SJCRH30 (cell line): ENCODE results near the gene TTLL1. TPM values are rescaled to one million over a fixed set of nuclear protein-coding genes. Genes with fewer than 3 reads are reported as not detected.
"Not testable (repeated sequence)": the region's sequence is repeated elsewhere in the genome, so short reads cannot be mapped to it uniquely, and the experiment has no call there.

Experiments used
- DNase-seq, 2 experiments: peaks; one replicate each; pipeline ENCODE4 v3.0.0-alpha.2; 2015 to 2020
- H3K27ac ChIP-seq: fragments of 250-450 bp; sonication (Bioruptor Pico); 2 replicates; pipeline ENCODE4 v1.5.1; 2020; ENCODE audit warnings: mild to moderate bottlenecking, moderate library complexity
- H3K27me3 ChIP-seq: fragments of 250-450 bp; sonication (Bioruptor Pico); 2 replicates; pipeline ENCODE4 v1.5.1; 2020; ENCODE audit warnings: mild to moderate bottlenecking, moderate library complexity
- H3K36me3 ChIP-seq: fragments of 250-450 bp; sonication (Bioruptor Pico); 2 replicates; pipeline ENCODE4 v1.5.1; 2020; ENCODE audit warnings: mild to moderate bottlenecking, moderate library complexity
- H3K4me1 ChIP-seq: fragments of 250-450 bp; sonication (Bioruptor Pico); 2 replicates; pipeline ENCODE4 v1.5.1; 2020; ENCODE audit warnings: mild to moderate bottlenecking, moderate library complexity
- H3K4me3 ChIP-seq: fragments of 250-450 bp; sonication (Bioruptor Pico); 2 replicates; pipeline ENCODE4 v1.5.1; 2020; ENCODE audit warnings: mild to moderate bottlenecking, moderate library complexity
- H3K9me3 ChIP-seq: fragments of 250-450 bp; sonication (Bioruptor Pico); replicated peaks from 2 replicates; pipeline ENCODE4 v1.5.1; 2020; ENCODE audit warnings: mild to moderate bottlenecking, moderate library complexity
- total RNA-seq: library from RNA; depleted of rRNA; stranded (reverse); fragments of >200 nt; shearing (Covaris generic); gene quantifications from 2 replicates; pipeline ENCODE4 v1.2.3, GENCODE V29; 2014

Gene TTLL1
- total RNA-seq, 1 experiment from 2014 or later, result 2.8 TPM

DNA sequence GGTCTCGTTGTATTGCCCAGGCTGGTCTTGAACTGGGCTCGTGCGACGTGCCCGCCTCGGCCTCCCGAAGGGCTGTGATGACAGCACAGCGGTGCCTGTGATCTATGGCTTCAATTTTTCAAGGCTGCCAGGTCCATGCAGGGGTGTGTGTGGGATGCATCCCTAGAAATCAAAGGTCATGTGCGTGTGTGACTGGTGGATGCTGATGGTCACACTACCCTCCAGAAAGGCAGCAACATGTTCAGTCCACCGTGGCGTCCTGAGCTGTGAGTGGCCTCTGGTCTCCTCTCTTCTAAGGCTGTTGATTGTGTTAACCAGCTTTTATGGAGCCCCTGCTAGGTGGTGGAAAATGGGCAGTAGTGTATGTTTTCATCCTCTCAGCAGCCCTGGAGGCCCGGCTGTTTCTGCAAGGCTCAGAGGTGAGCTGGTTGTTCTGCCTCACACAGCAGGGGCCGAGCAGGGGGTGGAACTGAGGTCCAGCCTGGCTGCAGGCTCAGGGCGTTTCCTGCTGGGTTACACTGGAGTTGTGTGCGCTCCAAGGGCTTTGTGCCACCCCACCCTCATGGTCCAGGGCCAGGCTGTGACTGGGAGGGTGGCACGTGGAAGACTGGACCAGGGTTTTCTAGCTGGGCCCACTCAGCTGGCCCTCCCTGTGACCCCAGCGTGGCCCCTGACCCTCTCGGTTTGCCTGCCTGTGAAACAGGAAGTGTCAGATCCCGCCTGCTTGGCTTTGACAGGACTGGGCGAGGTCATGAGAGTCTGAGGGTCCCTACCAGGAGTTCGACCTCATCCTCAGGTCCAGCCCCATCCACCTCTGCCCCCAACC is 29.0 kb upstream of the TTLL1 start:
- H3K4me3 ChIP-seq, result no peak overlapping the region

DNA sequence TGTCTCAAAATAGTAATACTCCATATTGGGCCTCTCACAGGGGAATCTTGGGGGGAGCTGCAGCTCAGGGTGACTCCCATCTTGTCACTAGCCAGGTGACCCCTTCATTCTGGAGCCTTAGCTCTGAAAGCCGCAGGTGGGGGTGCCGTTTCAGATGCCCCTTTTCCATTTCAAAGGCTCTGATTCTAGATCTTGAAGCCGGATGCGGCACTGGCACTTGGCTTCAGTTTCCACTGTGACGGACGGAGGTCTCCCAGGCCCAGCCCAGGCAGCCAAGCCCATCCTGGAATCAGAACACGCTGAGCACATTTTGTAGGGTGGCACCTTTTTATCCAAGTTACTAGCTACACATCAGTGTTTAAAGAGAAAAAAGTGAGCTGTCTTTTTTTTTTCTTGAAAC is 27.7 kb upstream of the TTLL1 start:
- no peaks in the 10 kb centered on the region for H3K9me3 ChIP-seq
- peaks cover 21% of the 10 kb centered on the region for H3K27me3 ChIP-seq
- H3K4me1 ChIP-seq, result no peaks in the 10 kb centered on the region
- H3K4me3 ChIP-seq, result no peak overlapping the region
- H3K27ac ChIP-seq, result no peak overlapping the region
- no peak for DNase-seq
- H3K36me3 ChIP-seq, result no peaks in the 10 kb centered on the region

More for the DNA sequence above, 29.0 kb upstream of the TTLL1 start:
- H3K27me3 ChIP-seq, result peaks cover 10% of the 10 kb centered on the region; the same call in 1 of the 2 replicates
- H3K9me3 ChIP-seq, result no peaks in the 10 kb centered on the region
- H3K36me3 ChIP-seq, result no peaks in the 10 kb centered on the region
- no peaks in the 10 kb centered on the region for H3K4me1 ChIP-seq
- H3K27ac ChIP-seq, result no peak overlapping the region
- DNase-seq, result no peak

DNA sequence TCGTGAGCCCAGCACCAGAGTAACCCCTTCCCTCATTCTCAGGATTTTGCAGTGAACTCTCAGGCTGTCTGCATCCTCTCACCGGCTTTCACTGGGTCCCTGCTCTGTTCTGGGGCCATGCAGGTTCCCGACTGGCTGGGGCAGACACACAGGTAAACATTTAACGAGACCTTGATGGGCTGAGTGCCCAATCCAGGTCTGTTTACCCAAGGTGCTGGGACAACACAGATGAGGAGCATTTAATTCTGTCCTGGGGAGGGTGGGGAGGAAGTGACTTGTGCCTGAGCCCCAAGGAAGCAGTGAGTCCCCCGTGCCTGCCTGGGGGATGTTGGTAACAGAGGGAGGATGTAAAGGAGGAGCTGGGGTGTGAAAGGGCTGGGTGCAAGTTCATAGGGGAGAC is 25.8 kb upstream of the TTLL1 start:
- no peaks in the 10 kb centered on the region for H3K9me3 ChIP-seq
- DNase-seq, result no peak
- no peaks in the 10 kb centered on the region for H3K36me3 ChIP-seq
- H3K4me3 ChIP-seq, result no peak overlapping the region
- H3K27me3 ChIP-seq, result peaks cover 34% of the 10 kb centered on the region
- H3K4me1 ChIP-seq, result peaks cover 4% of the 10 kb centered on the region; the same call in 1 of the 2 replicates
- H3K27ac ChIP-seq, result no peak overlapping the region

DNA sequence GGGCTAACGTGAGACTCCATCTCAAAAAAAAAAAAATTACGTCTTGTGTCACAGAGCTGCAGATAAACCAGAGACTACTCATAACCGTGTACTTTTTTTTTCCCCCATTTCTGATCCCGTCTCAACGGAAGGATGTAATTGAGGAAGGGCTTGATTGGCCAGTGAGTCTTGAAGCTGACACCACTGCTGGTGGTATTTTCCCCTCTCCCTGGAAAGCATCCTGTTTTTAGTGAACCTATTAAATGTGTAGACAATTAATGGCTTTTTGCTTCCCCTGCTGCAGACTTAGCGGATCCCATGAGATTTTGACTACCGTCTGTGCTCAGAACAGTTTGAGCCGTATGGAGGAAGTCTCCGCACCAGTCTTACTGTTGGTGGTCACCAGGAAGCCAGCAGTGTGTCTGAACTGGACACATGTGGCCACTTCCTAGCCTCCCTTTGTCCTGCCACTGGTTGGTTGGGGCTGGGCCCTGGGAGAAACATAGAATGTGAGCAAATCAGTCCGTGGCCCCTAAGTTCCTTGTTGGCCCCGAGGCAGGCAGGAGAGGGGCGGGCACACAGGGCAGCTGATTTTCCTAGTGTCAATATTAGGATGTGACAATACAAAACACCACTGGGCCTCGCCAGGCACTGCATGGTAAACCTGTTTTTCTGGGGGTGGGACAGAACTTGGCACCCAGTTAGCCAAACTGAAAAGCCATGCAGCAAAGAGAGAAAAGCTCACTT is 24.5 kb upstream of the TTLL1 start:
- H3K4me1 ChIP-seq, result peaks cover 4% of the 10 kb centered on the region; the same call in 1 of the 2 replicates
- no peaks in the 10 kb centered on the region for H3K9me3 ChIP-seq
- H3K27me3 ChIP-seq, result peaks cover 44% of the 10 kb centered on the region
- DNase-seq, result no peak
- no peaks in the 10 kb centered on the region for H3K36me3 ChIP-seq
- no peak overlapping the region for H3K4me3 ChIP-seq
- no peak overlapping the region for H3K27ac ChIP-seq

DNA sequence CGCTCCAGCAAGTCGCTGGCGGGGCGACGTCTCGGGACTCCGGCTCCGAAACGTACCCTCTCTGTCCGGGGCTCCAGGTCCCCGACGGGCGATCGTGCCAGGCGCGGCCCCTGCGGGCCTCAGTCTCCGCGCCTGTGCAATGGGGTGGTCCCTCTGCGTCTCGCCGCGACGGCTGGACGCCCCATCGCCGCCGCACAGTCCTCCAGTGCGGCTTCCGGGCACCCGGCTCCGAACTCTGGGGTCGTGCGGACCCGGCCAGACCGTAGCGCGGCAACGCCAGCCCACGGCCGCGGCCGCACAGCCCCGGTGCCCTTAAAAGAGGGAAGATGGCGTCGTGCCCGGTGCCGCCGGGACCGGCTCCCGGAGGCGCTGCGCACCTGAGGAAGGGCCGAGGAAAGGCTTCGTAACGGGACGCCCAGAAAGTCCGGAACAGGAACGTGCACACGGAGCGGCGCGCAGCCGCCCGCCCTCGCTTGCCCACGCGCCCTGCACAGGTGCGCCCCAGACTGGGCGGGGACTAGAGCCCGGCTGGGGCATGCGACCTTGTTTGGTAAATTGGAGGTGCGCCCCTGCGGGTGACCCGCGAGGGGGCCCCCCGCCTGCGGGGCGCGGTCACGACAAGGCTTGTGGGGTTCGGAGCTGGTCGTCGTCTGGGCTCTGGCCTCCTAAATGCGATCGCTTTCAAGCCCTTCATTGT is 21.9 kb upstream of the TTLL1 start:
- peaks cover 51% of the 10 kb centered on the region for H3K27me3 ChIP-seq
- H3K9me3 ChIP-seq, result no peaks in the 10 kb centered on the region
- H3K4me3 ChIP-seq, result peak overlapping the region; percentile 38
- H3K36me3 ChIP-seq, result no peaks in the 10 kb centered on the region
- no peak overlapping the region for H3K27ac ChIP-seq
- no peak for DNase-seq
- H3K4me1 ChIP-seq, result peaks cover 4% of the 10 kb centered on the region; the same call in 1 of the 2 replicates

DNA sequence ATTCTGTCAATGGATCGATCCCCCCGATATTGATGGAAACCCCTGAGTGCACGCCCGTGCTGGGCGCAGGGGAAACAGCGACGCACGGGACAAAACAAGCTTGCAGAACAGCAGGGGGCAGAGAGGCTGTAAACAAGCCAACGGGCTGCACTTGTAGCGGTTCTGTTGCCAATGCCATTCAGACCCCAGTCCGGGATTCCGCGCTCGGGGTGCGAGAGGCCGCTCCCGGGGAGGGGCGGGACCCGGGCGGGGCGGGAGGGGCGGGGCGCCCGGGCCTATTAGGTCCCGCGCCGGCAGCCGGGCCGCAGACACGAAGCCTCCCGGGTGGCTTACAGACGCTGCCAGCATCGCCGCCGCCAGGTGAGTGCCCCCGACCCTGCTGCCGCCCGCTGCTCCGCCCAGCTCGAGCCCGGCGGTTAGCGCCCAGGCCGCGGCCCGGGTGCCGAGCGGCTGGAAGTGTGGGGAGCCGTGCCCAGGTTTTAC is 21.3 kb upstream of the TTLL1 start, which contains the start of gene BIK:
TSS of gene BIK (plus strand) at position 307 of the 483 bp plus-strand sequence. CDS start 13,273 bp downstream, outside the sequence.
- peak; percentile 48 to 57 for DNase-seq
- Histone ChIP-seq H3K9me3 (no peaks in the 10 kb centered on the region), H3K27me3 (peaks cover 51% of the 10 kb centered on the region)

DNA sequence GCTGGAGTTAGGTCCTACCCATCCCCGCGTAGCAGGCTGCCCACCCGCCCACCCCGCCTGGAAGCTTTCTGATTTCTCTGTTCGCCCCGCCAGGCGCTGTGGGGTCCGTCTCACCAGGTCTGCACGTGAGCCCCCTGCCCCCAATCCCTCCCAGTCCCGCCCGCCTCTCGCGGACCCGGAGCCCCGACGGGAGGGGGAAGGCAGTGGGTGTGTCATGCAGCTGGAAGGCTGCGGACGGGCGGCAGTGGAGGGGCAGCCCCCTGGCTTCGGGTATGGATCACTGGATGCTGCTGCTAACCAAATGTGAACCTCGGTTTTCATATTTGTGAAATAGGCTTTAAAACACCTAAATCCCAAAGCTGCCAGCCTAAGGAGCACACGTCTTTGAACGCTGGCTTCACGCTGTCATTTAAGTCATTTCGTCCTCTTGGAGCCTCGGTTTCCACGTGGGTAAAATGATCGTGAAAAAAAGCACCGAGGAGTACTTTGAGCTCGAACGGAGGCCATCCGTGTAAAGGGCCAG is 20.8 kb upstream of the TTLL1 start:
- no peak for DNase-seq
- no peak overlapping the region for H3K27ac ChIP-seq
- H3K4me1 ChIP-seq, result peaks cover 4% of the 10 kb centered on the region; the same call in 1 of the 2 replicates
- H3K9me3 ChIP-seq, result no peaks in the 10 kb centered on the region
- peaks cover 54% of the 10 kb centered on the region for H3K27me3 ChIP-seq
- H3K4me3 ChIP-seq, result peak overlapping the region; percentile 38
- H3K36me3 ChIP-seq, result no peaks in the 10 kb centered on the region

More for the DNA sequence above, 21.3 kb upstream of the TTLL1 start, which contains the start of gene BIK:
- H3K36me3 ChIP-seq, result no peaks in the 10 kb centered on the region
- H3K4me3 ChIP-seq, result peak within 1 kb of the TSS; percentile 38
- no peak within 1 kb of the TSS for H3K27ac ChIP-seq
- peaks cover 4% of the 10 kb centered on the region; the same call in 1 of the 2 replicates for H3K4me1 ChIP-seq

DNA sequence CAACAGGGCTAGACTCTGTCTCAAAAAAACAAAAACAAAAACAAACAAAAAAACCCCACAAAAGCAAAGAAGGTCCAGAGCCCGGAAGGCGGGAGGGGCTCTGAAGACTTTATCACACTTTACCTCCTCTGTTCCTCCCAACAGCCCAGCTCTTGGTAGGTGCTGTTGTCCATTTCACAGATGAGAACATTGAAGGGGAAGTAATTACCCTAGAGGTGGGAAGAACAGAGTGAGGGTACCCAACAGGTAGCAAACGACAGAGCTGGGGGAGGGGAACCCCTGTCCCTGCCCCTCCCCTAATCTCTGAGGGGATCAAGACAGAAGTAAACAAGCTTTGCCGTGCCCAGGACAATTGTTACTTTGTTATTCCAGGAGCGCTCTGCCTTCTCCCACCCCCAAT is 20.3 kb upstream of the TTLL1 start:
- Histone ChIP-seq H3K36me3 (no peaks in the 10 kb centered on the region), H3K9me3 (no peaks in the 10 kb centered on the region), H3K27me3 (peaks cover 52% of the 10 kb centered on the region), H3K4me1 (peaks cover 4% of the 10 kb centered on the region; the same call in 1 of the 2 replicates), H3K27ac (no peak overlapping the region), H3K4me3 (no peak overlapping the region)
- DNase-seq, result no peak

DNA sequence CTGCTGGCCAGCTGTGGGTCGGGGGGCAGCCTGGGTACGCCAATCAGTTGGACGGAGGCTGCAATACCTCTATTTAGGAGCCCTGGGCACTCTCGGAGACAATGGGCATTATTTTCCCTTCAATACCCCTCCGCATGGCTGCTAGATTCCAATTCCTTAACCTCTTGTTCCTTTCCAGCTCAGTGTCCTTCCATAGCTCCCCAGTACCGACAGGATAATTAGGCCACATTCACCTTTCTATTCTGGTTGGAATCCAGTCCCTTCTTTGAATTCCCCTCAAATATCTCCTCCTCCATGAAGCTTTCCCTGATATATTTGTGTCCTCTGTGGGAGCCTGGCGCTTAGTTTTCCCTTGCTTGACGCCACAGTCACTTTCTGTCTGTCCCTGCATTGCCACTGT is 17.1 kb upstream of the TTLL1 start:
- Histone ChIP-seq H3K27ac (no peak overlapping the region), H3K36me3 (no peaks in the 10 kb centered on the region), H3K4me3 (no peak overlapping the region), H3K9me3 (no peaks in the 10 kb centered on the region), H3K4me1 (peaks cover 4% of the 10 kb centered on the region; the same call in 1 of the 2 replicates), H3K27me3 (peaks cover 31% of the 10 kb centered on the region)
- DNase-seq, result no peak

DNA sequence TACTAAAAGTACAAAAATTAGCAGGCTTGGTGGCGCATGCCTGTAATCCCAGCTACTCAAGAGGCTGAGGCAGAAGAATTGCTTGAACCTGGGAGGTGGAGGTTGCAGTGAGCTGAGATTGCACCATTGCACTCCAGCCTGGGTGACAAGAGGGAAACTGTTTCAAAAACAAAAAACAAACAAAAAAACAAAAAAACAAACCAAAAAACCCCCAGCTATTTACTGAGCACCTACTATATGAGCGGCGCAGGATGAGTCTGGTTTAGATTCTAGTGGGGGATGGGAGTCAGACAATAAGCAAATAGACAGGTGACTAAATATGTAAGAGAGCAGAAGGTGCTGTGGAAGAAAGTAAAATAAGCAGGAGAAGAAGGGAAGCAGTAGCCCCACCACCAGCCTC is 15.8 kb upstream of the TTLL1 start:
- not testable (repeated sequence) for H3K4me3 ChIP-seq, H3K4me1 ChIP-seq, H3K9me3 ChIP-seq, H3K27ac ChIP-seq, H3K36me3 ChIP-seq, DNase-seq
- peaks cover 24% of the 10 kb centered on the region for H3K27me3 ChIP-seq

DNA sequence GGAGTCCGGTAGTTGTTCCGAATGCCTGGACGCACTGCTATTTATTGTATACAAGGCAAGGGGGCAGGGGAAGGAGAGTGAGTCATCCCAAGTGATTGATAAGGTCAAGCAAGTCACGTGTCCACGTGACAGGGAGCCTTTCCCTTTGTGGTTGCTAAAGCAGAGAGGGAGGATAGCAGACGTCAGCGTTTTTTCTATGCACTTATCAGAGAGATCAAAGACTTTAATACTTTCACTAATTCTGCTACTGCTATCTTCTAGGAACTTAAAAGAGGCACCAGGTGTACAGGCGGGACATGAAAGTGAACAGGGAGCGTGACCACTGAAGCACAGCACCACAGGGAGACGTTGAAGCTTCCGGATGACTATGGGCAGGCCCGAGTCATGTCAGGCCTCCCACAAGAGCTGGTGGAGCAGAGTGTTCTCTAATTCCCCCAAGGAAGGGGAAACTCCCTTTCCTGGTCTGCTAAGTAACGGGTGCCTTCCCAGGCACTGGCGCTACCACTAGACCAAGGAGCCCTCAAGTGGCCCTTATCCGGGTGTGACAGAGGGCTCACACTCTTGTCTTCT is 14.9 kb upstream of the TTLL1 start:
- not testable (repeated sequence) for H3K36me3 ChIP-seq, H3K9me3 ChIP-seq, DNase-seq, H3K4me3 ChIP-seq, H3K27ac ChIP-seq, H3K4me1 ChIP-seq
- H3K27me3 ChIP-seq, result peaks cover 18% of the 10 kb centered on the region

DNA sequence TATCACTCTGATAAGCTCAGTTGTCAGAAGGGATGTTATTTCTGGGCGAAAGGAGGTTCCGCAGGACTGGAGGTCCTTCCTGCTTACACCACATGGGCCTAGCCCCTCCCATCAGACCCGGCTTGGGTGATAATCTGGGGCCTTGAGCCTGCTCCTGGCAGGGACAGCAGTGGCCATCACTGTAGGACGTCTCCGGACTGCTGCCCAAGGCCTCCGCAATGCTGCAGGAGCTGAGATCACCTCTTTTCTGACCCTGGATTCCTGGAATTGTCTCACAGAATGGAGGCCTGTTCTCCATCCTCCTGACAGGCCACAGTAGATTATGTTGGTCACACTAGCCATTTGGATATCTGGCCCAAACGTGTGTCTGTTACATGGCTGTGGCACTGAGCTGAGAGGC is 12.1 kb upstream of the TTLL1 start:
- DNase-seq, result no peak
- Histone ChIP-seq H3K4me3 (no peak overlapping the region), H3K9me3 (peaks cover 2% of the 10 kb centered on the region; the same call in 1 of the 2 replicates), H3K27ac (no peak overlapping the region), H3K4me1 (no peaks in the 10 kb centered on the region), H3K36me3 (no peaks in the 10 kb centered on the region), H3K27me3 (peaks cover 9% of the 10 kb centered on the region)

DNA sequence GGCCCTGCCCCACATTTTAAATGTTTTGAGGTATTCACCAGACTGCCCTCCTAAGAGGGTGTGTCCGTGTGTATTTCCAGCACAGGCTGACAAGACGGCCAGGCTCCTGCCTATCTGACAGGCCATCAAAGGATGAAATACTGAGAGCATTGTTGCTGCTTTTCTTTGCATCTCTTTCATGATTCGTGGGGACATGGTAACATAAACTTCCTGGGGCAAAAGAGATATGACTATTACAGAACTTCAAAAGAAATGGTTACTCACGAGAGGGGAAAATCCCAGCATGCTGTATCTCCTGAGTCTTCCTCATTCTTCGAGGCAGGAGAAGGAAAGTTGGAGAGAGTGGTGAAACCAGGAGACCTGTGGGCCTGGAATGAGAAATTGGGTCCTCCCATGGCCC is 11.0 kb upstream of the TTLL1 start:
- no peak for DNase-seq
- H3K9me3 ChIP-seq, result peaks cover 3% of the 10 kb centered on the region; the same call in 1 of the 2 replicates
- H3K27ac ChIP-seq, result no peak overlapping the region
- peaks cover 5% of the 10 kb centered on the region; the same call in 1 of the 2 replicates for H3K27me3 ChIP-seq
- no peaks in the 10 kb centered on the region for H3K36me3 ChIP-seq
- no peak overlapping the region for H3K4me3 ChIP-seq
- H3K4me1 ChIP-seq, result no peaks in the 10 kb centered on the region

DNA sequence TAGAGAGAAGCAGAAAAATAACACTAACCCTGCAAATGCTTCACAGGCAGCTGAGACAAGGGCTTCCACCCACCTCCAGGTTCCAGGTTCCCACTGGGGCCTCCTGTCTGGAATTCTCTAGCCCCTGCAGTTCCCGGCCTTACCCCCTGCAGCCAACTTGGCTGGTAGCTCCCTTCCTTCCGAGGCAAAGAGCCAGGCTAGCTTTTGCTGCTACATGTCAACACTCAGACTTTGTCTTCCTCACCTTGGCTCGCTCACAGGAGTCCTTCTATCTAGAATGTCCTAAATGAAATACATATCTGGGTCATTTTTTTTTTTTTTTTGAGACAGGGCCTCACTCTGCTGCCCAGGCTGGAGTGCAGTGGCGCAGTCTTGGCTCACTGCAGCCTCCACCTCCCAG is 9.9 kb upstream of the TTLL1 start:
- no peak for DNase-seq
- Histone ChIP-seq H3K27ac (no peak overlapping the region), H3K9me3 (peaks cover 3% of the 10 kb centered on the region; the same call in 1 of the 2 replicates), H3K4me3 (no peak overlapping the region), H3K27me3 (no peaks in the 10 kb centered on the region), H3K4me1 (no peaks in the 10 kb centered on the region), H3K36me3 (no peaks in the 10 kb centered on the region)
